ENCODE results near the gene SCGB1A1. TPM values are rescaled to one million over a fixed set of nuclear protein-coding genes. Genes with fewer than 3 reads are reported as not detected.
A peak's percentile ranks its signal among the peaks of the same experiment; 100 is the strongest.

The SCGB1A1 gene
- total RNA-seq, 2 experiments from 2014 or later: not detected

DNA sequence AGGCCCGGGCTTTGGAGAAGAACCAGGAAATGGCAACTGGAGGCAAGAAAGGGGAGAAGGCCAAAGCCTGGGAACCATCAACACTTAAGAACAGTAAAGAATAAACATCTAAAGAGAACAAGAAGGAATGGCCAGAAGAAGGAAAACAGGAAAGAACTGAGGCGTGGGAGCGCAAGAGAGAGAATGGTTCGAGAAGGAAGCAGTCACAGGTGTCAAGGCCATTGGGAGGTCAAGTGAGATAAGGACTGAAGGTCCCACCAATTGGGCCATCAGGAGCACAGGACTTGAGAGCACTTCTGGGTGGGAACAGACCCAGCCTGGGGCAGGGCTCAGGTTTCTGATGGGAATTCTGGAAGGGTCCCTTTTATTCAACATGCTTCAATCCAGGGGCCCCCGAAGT, 697 bp upstream of the SCGB1A1 start:
- H3K27ac Mint-ChIP-seq: no peak overlapping the region
- peaks cover 3% of the 10 kb centered on the region for H3K27me3 Mint-ChIP-seq
- POLR2A ChIA-PET: no interaction called here
- DNase-seq (no peak), ATAC-seq (ENCODE audit: low read depth) (no peak)
- no peaks in the 10 kb centered on the region for H3K9me3 Mint-ChIP-seq
- H3K4me1 Mint-ChIP-seq: no peaks in the 10 kb centered on the region
- H3K36me3 Mint-ChIP-seq: no peaks in the 10 kb centered on the region
- no peak overlapping the region for H3K4me3 Mint-ChIP-seq

DNA sequence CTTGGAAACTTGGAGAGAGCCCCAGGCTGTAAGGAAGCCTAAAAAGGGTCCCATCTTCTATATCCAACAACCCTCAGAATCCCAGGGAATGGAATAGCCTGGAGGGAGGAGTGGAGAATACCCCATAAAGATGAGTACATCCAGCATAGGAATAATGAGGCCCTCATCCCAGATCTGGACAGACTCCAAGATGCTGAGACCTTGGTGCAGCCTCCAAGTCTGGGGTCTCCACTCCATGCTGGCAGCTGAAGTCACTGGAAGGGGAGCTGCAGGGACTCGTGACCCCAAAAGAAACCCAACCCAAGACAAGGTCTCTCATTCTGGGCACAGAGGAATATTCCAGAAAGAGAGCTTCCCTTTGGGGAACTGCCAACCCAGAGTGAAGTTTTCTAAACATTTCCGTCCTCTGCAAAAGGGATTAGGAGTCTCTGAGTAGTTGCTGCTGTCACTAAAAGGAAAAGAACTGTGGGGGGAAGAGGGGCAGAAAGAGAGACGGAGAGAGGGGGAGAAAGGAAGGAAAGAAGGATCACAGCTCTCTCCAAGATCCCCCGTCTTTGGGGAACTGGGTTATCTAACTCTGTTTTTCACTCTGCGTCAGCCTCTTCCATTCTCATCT, 589 bp downstream of the SCGB1A1 start:
- Mint-ChIP-seq H3K9me3 (no peaks in the 10 kb centered on the region), H3K4me3 (no peak overlapping the region), H3K27ac (no peak overlapping the region), H3K4me1 (no peaks in the 10 kb centered on the region), H3K27me3 (peaks cover 12% of the 10 kb centered on the region), H3K36me3 (no peaks in the 10 kb centered on the region)
- POLR2A ChIA-PET: no interaction called here
- no peak for ATAC-seq (ENCODE audit: low read depth)
- DNase-seq: no peak

DNA sequence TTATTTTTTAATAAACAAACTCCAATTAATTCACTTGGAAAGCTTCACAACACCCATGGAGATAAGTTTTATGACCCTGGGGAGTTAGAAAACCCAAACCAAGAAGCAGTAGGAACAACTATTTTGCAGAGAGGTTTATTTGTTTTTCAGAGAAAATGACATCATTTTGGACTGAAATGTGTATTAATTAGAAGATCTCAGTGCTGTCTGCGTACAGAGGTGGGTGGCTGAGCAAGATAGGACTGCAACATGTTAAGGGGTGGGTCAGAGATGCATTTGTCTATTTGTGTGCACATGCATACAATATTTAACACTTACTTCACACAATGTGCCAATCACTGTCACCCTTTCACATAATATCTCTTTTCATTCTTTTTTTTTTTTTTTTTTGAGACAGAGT, 1.1 kb downstream of the SCGB1A1 start:
- peaks cover 12% of the 10 kb centered on the region for H3K27me3 Mint-ChIP-seq
- no peaks in the 10 kb centered on the region for H3K36me3 Mint-ChIP-seq
- peaks cover 2% of the 10 kb centered on the region for H3K4me1 Mint-ChIP-seq
- ATAC-seq (ENCODE audit: low read depth): no peak
- H3K9me3 Mint-ChIP-seq: no peaks in the 10 kb centered on the region
- no peak overlapping the region for H3K27ac Mint-ChIP-seq
- DNase-seq: no peak
- no peak overlapping the region for H3K4me3 Mint-ChIP-seq
- POLR2A ChIA-PET: no interaction called here

DNA sequence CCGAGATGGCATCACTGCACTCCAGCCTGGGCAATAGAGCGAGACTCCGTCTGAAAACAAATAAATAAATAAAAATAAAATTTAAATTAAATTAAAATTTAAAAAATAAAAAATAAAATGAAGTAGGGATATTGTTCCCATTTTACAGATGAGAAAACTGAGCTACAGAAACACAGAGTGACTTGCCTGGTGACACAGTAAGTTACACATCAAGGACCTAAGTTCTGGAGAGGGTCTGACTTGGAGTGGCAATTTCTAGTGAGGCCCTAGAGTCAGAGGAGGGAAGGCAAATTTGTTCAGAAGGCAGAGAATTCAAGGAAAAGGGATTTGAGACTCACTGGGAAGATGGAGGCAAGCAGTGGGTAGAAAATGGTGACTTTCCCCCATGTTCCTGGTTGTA, 2.0 kb downstream of the SCGB1A1 start:
- H3K4me1 Mint-ChIP-seq: peaks cover 2% of the 10 kb centered on the region
- DNase-seq (no peak), ATAC-seq (ENCODE audit: low read depth) (no peak)
- H3K9me3 Mint-ChIP-seq: no peaks in the 10 kb centered on the region
- POLR2A ChIA-PET: no interaction called here
- H3K36me3 Mint-ChIP-seq: no peaks in the 10 kb centered on the region
- no peak overlapping the region for H3K4me3 Mint-ChIP-seq
- H3K27ac Mint-ChIP-seq: no peak overlapping the region
- H3K27me3 Mint-ChIP-seq: peaks cover 12% of the 10 kb centered on the region

DNA sequence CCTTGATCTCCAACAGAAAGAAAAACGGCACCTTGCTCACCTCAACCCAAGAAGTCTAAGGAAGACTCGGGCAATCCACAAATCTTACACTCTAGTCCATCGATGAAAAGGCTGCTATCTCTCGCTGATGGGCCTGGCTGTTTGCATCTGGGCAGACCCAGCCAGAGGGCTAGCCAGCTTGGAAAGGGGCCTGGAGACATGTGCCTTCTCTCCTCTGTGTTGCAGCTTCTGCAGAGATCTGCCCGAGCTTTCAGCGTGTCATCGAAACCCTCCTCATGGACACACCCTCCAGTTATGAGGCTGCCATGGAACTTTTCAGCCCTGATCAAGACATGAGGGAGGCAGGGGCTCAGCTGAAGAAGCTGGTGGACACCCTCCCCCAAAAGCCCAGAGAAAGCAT, 3.2 kb downstream of the SCGB1A1 start:
- H3K4me1 Mint-ChIP-seq: peaks cover 9% of the 10 kb centered on the region
- H3K36me3 Mint-ChIP-seq: no peaks in the 10 kb centered on the region
- H3K27me3 Mint-ChIP-seq: peaks cover 11% of the 10 kb centered on the region
- POLR2A ChIA-PET: no interaction called here
- H3K27ac Mint-ChIP-seq: no peak overlapping the region
- DNase-seq (no peak), ATAC-seq (ENCODE audit: low read depth) (no peak)
- no peaks in the 10 kb centered on the region for H3K9me3 Mint-ChIP-seq
- no peak overlapping the region for H3K4me3 Mint-ChIP-seq

DNA sequence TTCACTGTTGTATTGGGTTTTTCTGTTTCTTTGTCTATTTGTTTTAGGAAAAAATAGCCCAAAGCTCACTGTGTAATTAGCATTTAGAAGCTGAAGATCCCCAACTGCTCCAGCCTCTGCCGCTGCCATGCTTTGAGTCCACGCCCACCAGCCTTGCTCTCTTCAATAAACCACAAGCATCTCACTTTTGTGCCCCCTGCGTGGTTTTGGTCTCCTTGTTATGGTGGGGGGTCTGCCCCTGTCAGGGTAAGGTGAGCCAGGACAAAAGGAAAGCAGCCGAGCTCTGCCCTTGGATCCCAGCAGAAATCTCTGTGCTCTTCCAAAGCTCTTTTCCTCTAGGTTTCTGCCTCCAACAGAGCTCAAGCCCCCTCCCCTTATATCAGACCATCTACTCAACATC, 4.2 kb downstream of the SCGB1A1 start:
- DNase-seq (no peak), ATAC-seq (ENCODE audit: low read depth) (no peak)
- no peak overlapping the region for H3K27ac Mint-ChIP-seq
- peaks cover 11% of the 10 kb centered on the region for H3K27me3 Mint-ChIP-seq
- H3K36me3 Mint-ChIP-seq: no peaks in the 10 kb centered on the region
- POLR2A ChIA-PET: interaction anchor here (1.0 kb wide), 1 partner anchor 120 kb away, joined by 3 read pairs; no protein-coding TSS in a partner anchor
- H3K9me3 Mint-ChIP-seq: no peaks in the 10 kb centered on the region
- peaks cover 16% of the 10 kb centered on the region for H3K4me1 Mint-ChIP-seq
- no peak overlapping the region for H3K4me3 Mint-ChIP-seq

DNA sequence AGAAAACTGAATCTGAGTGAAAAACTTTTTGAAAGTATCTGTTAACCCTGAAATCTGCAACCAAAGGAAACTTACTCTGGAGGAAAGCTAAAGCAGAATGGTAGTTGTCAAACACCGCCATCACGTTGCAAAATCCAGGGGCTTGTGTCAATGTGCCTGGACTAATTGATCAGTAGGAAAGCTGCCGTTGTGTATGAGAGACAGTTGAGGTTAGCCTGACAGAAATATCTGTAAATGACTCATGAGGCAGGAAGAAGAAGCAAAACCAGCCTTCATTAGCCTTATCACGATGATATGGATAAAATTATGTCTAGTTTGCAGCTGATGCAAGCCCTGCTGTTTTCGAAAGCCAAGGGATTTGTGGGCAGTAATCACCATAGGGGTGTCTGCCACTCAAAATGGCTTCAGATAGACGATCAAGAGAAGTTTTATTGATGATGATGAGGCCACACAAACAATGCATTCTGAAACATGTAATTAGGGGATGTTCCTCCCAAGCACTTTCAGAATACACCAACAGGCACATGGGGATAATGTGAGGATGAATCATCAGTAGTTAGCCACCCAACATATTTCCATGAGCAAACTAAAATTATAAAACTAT, 8.9 kb downstream of the SCGB1A1 start:
- Mint-ChIP-seq H3K4me3 (peak overlapping the region; percentile 29), H3K36me3 (no peaks in the 10 kb centered on the region), H3K27ac (peak overlapping the region; percentile 90), H3K27me3 (peaks cover 11% of the 10 kb centered on the region), H3K4me1 (peaks cover 38% of the 10 kb centered on the region), H3K9me3 (no peaks in the 10 kb centered on the region)
- DNase-seq: no peak
- peak; percentile 28 for ATAC-seq (ENCODE audit: low read depth)
- POLR2A ChIA-PET: interaction anchor here (0.7 to 1.9 kb wide), 6 partner anchors 115 to 341 kb away, joined by 3 to 5 read pairs (median 4); partner anchors contain the start of genes TTC9C and TUT1

DNA sequence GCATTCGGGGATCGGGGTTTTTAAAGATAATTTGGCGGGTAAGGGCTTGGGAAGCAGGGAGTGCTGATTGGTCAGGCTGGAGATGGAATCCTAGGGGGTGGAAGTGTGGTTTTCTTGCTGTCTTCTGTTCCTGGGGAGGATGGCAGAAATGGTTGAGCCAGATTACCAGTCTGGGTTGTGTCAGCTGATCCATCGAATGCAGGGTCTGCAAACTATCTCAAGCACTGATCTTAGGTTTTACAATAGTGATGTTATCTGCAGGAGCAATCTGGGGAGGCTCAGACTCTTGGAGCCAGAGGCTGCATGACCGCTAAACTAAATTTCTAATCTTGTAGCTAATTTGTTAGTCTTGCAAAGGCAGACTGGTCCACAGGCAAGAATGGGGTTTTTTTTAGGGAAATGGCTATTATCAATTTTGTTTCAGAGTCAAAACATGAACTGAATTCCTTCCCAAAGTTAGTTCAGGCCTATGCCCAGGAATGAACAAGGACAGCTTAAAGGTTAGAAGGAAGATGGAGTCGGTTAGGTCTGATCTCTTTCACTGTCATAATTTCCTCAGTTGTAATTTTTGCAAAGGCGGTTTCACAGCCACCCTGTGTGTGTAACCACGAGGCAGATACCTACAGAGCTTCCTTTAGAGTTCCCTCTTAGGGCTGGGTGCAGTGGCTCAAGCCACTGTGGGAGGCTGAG, 10.2 kb downstream of the SCGB1A1 start:
- DNase-seq: no peak
- POLR2A ChIA-PET: interaction anchor here (1.8 kb wide), 1 partner anchor 280 kb away, joined by 4 read pairs; no protein-coding TSS in a partner anchor
- Mint-ChIP-seq H3K36me3 (no peaks in the 10 kb centered on the region), H3K4me3 (no peak overlapping the region), H3K9me3 (no peaks in the 10 kb centered on the region), H3K27ac (peak overlapping the region; percentile 7), H3K27me3 (peaks cover under 1% of the 10 kb centered on the region), H3K4me1 (peaks cover 45% of the 10 kb centered on the region)
- no peak for ATAC-seq (ENCODE audit: low read depth)

DNA sequence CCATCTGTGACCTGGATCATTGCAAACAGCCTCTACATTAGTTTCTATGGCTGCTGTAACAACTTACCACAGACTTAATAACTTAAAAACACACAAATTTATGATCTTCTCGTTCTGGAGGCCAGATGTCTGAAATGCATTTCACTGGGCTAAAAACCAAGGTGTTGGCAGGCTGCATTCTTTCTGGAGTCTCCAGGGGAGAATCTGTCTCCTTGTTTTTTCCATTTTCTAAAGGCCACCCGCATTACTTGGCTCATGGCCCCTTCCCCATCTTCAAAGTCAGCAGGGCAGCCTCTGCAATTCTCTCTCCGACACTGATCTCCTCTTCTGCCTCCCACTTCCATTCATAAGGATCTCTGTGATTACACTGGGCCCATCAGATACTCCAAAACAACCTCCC, 11.6 kb downstream of the SCGB1A1 start:
- POLR2A ChIA-PET: no interaction called here
- no peak for ATAC-seq (ENCODE audit: low read depth)

DNA sequence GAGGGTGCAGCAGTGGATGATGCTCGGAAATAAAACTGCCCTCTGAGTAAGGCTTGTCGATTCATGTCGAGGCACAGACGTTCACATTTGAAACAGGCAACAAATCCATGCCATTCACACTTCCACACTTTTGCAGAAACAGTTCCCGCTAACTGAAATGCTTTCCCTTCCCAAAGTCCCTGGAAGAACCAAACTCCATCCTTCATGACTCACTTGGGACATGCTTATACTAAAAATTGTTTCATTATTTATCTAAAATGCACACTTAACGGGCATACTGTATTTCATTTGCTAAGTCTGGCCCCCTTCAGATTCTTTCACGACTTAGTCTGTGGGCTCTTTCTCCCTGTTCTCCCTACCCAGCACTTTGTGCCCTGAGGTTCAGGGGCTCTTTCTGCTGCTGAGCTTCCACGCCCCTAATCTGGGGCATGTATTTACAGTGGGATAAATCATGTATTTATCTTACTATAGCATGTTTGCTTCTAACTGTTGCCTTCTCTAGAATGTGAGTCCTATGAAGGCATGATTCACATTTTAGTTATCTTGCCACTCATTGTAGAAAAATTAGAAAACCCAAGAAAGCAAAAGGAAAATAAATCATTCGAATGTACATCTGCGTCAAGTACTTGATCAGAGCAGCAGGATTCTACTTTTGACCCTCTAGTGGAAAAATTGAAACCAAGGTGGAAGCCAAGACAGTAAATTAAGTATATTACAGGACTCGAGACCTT, 12.5 kb downstream of the SCGB1A1 start:
- peaks cover 52% of the 10 kb centered on the region for H3K4me1 Mint-ChIP-seq
- DNase-seq (no peak), ATAC-seq (ENCODE audit: low read depth) (no peak)
- peak overlapping the region; percentile 18 for H3K27ac Mint-ChIP-seq
- H3K27me3 Mint-ChIP-seq: no peaks in the 10 kb centered on the region
- H3K4me3 Mint-ChIP-seq: no peak overlapping the region
- no peaks in the 10 kb centered on the region for H3K9me3 Mint-ChIP-seq
- no peaks in the 10 kb centered on the region for H3K36me3 Mint-ChIP-seq
- POLR2A ChIA-PET: no interaction called here

More for the DNA sequence above, 11.6 kb downstream of the SCGB1A1 start:
- Mint-ChIP-seq H3K4me3 (no peak overlapping the region), H3K9me3 (no peaks in the 10 kb centered on the region), H3K4me1 (peaks cover 48% of the 10 kb centered on the region), H3K27ac (no peak overlapping the region), H3K27me3 (no peaks in the 10 kb centered on the region), H3K36me3 (no peaks in the 10 kb centered on the region)
- DNase-seq: no peak

DNA sequence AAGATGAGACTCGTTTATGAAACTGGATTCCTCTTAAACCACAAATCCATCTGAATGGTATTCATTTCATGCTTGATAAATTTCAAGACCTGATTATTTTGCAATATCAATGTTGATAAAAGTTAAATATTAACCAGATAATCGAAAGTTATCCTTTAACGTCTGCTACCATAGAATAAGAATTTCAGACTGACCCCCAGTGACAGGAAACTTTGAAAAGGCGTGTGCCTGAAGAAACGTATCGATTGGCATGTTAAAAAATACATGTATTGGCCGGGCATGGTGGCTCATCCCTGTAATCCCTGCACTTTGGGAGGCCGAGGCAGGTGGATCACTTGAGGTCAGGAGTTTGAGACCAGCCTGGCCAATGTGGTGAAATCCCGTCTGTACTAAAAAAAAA, 13.9 kb downstream of the SCGB1A1 start:
- Mint-ChIP-seq H3K27me3 (no peaks in the 10 kb centered on the region), H3K4me3 (no peak overlapping the region), H3K4me1 (peaks cover 43% of the 10 kb centered on the region), H3K36me3 (no peaks in the 10 kb centered on the region), H3K9me3 (no peaks in the 10 kb centered on the region), H3K27ac (no peak overlapping the region)
- POLR2A ChIA-PET: no interaction called here
- no peak for DNase-seq
- ATAC-seq (ENCODE audit: low read depth): no peak

DNA sequence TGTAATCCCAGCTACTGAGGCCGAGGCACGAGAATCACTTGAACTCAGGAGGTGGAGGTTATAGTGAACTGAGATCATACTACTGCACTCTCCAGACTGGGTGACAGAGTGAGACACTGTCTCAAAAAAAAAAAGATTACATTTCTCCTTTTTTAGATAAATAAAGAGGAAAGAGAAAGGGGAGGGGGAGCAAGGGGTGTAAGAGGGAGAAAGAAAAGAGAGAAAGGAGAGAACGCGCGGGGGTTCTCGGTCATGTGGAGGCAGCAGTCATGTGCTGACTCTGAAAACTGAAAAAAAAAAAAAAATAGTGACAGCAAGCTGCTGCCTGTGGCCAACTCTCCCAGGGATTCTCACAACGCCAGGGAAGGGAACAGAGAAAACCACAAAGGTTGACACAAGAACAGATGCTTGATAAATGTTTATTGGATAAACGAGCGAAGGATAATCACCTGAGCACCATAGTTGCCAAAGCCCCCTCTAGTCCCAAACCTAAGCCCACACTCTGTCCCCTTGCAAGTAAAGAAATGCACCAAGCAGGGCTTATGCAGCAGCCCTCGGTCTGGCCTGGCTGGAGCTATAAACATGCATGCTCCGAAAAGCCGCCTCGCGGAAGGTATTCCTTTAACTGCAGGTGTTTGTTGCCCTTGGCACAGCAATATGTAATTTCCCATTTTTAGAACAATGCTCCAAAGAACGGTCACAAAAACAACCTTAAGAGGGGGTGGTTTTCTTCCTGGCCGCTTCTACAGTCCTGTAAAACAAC, 14.5 kb downstream of the SCGB1A1 start:
- H3K9me3 Mint-ChIP-seq: no peaks in the 10 kb centered on the region
- ATAC-seq (ENCODE audit: low read depth) (no peak), DNase-seq (no peak)
- H3K36me3 Mint-ChIP-seq: no peaks in the 10 kb centered on the region
- H3K4me1 Mint-ChIP-seq: peaks cover 41% of the 10 kb centered on the region
- POLR2A ChIA-PET: no interaction called here
- peak overlapping the region; percentile 23 for H3K4me3 Mint-ChIP-seq
- no peak overlapping the region for H3K27ac Mint-ChIP-seq
- no peaks in the 10 kb centered on the region for H3K27me3 Mint-ChIP-seq

DNA sequence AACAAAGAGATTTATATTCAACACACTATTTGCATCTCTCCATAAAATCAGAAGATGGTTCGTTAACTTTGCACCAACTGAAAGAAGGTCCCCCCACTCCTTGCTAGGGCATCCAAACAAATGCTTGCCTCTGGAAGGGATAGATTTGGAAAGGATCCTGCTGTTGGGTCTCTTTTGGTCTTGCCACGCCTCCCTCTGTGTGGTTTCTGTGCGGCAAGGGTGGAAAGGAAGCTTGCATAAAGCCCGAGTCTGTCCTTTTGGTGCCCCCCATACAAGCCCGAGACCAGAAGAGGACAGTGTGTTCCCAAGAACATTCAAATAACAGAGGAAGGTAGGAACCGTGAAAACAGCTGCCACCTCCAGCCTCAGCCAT, 15.1 kb downstream of the SCGB1A1 start:
- POLR2A ChIA-PET: no interaction called here
- H3K4me1 Mint-ChIP-seq: peaks cover 37% of the 10 kb centered on the region
- H3K9me3 Mint-ChIP-seq: no peaks in the 10 kb centered on the region
- ATAC-seq (ENCODE audit: low read depth): no peak
- no peaks in the 10 kb centered on the region for H3K36me3 Mint-ChIP-seq
- DNase-seq: no peak
- H3K27ac Mint-ChIP-seq: peak overlapping the region; percentile 32
- H3K27me3 Mint-ChIP-seq: no peaks in the 10 kb centered on the region
- H3K4me3 Mint-ChIP-seq: peak overlapping the region; percentile 23
